ENCODE measurements around the gene EFCAB11. TPM values are rescaled to one million over a fixed set of nuclear protein-coding genes. Genes with fewer than 3 reads are reported as not detected.

Gene EFCAB11
- total and polyA plus RNA-seq, 2 of the 4 experiments (the other 2 are of a cell fraction) = 2.2 to 5.3 TPM

DNA sequence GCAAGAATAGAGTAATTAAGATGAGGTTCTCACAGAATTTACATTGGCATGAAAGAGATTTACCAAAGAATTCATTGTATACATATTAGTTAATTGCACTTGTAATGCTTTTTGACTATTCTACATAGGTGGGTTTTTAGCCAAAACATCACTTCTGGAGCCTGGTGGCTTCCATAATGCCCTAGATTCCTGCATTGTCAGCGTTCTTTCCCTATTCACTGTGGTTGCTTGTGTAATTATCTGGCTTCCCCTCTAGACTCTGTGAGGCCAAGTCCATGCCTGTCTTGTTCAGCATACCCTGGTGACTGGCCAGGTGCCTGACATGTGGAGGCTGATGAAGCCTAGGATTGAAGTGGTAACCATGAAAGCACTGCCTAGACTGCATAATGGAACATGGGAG is 42.4 kb upstream of the EFCAB11 start:
- Histone ChIP-seq H3K79me1 (ENCODE audit: low read depth in 1 of 2, low read length in 2 of 2) (peaks cover 7 to 12% of the 10 kb centered on the region in 2 experiments; a peak in 3 of 4 replicates), H3K27ac (ENCODE audit: insufficient read depth, low read length) (no peak overlapping the region), H3K23ac (ENCODE audit: low read depth, low read length) (no peak overlapping the region), H3K18ac (ENCODE audit: low read depth, low read length) (no peak overlapping the region), H2BK15ac (ENCODE audit: low read depth, low read length) (no peak overlapping the region), H3K4ac (ENCODE audit: low read depth, low read length) (no peak overlapping the region), H3K9ac (ENCODE audit: low read depth, low read length) (no peak overlapping the region), H3K4me2 (ENCODE audit: low read depth, low read length) (no peak overlapping the region), H4K5ac (ENCODE audit: low read depth, low read length) (no peak overlapping the region), H3K27me3 (ENCODE audit: control insufficient read depth, insufficient read depth, low read length) (no peaks in the 10 kb centered on the region), H2AK5ac (ENCODE audit: low read depth, low read length) (no peak overlapping the region), H2BK120ac (ENCODE audit: low read depth, low read length) (no peak overlapping the region), H3K56ac (ENCODE audit: extremely low read depth, insufficient read depth, low read length) (no peak overlapping the region), H3K4me3 (ENCODE audit: insufficient read depth, low read depth, low read length) (no peak overlapping the region), H2AK9ac (replicated peaks; ENCODE audit: low read depth, low read length, poor library complexity) (no peak overlapping the region), H2BK20ac (ENCODE audit: low read depth, low read length) (no peak overlapping the region), H3K14ac (replicated peaks; ENCODE audit: low read depth, low read length) (no peak overlapping the region), H2AFZ (replicated peaks; ENCODE audit: low read length, poor library complexity) (no peak overlapping the region), H3K9me1 (ENCODE audit: insufficient read depth, low read length) (peaks cover 6% of the 10 kb centered on the region; the same call in 1 of the 2 replicates), H2BK5ac (ENCODE audit: low read depth, low read length, poor library complexity, severe bottlenecking) (no peak overlapping the region), H3K36me3 (ENCODE audit: control insufficient read depth, insufficient read depth, low read length) (peaks cover 25% of the 10 kb centered on the region), H3K9me3 (ENCODE audit: control insufficient read depth, insufficient read depth, low read length) (no peaks in the 10 kb centered on the region), H4K91ac (ENCODE audit: insufficient read depth, low read depth, low read length) (no peak overlapping the region), H4K20me1 (ENCODE audit: insufficient read depth, low read length) (no peaks in the 10 kb centered on the region), H3K4me1 (ENCODE audit: control insufficient read depth, insufficient read depth, low read length) (no peaks in the 10 kb centered on the region), H4K8ac (ENCODE audit: low read depth in 2 of 2, low read length in 2 of 2) (no peak overlapping the region)
- ChIA-PET POLR2A (ENCODE audit: unreplicated experiment) (interaction anchor here (0.5 kb wide), 1 partner anchor 11 kb away, joined by 3 read pairs; no protein-coding TSS in a partner anchor), CTCF (no interaction called here)
- dilution Hi-C loops (cut with HindIII; ENCODE audit: low sequenced_read_pairs, unreplicated experiment) (no loop called here), intact Hi-C loops (cut with micrococcal nuclease) (no loop called here), in situ Hi-C loops (cut with MboI; ENCODE audit: low sequenced_read_pairs) (no loop called here)
- no TSS peak for BruUV-seq (replicated peaks)
- TF ChIP-seq, protein P1, sequence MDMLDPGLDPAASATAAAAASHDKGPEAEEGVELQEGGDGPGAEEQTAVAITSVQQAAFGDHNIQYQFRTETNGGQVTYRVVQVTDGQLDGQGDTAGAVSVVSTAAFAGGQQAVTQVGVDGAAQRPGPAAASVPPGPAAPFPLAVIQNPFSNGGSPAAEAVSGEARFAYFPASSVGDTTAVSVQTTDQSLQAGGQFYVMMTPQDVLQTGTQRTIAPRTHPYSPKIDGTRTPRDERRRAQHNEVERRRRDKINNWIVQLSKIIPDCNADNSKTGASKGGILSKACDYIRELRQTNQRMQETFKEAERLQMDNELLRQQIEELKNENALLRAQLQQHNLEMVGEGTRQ (IDR thresholded peaks at IDR 0.05; ENCODE audit: low read depth, low read length) = no peak
- TF ChIP-seq MAZ (IDR thresholded peaks at IDR 0.05; ENCODE audit: borderline replicate concordance, low read depth, low read length) (no peak), MAFK (IDR thresholded peaks at IDR 0.05; ENCODE audit: low read depth, low read length) (peak; percentile 67)
- WGBS, 2 experiments (ENCODE audit: extremely low coverage in 2 of 2, insufficient read length in 1 of 2) = 100% methylated on average over 1 of the region's 1 CpG; no CpG with 5 or more reads in 1 of the 2 experiments
- ATAC-seq (ENCODE audit: low read depth) (no peak), DNase-seq (no peak)
